ENCODE data around the gene RABL3.
"Not testable (repeated sequence)": the region's sequence is repeated elsewhere in the genome, so short reads cannot be mapped to it uniquely, and the experiment has no call there.

Gene RABL3

DNA sequence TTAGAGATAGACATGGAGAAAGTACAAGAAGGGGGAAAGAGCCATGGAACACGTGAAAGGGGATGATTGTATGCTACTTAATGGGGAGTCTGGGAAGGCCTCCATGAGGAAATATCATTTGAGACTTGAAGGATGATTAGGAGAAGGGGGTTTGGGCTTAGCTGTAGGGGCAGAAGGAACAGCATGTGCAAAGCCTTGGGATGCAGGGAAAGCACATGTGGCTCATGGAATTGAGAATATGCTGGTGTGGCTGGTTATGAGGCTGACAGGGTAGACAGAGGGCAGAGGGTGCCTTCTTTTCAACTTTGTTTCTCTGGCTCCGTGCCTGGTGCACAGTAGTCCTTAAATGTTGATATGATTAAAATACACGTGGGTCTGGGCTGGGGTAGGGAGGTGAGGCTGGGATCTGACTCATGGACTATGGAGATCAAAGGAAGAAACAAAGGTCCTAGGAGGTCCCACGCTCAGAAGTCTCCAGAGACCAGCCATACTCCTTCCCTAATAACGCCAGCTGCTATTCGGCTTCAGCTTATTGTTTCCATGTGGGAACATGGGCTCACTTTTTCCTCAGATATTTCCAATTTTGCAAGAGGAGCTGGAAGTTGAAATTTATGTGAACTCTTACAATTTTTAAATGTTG is 1.4 kb upstream of the RABL3 start:
- no peak for DNase-seq

DNA sequence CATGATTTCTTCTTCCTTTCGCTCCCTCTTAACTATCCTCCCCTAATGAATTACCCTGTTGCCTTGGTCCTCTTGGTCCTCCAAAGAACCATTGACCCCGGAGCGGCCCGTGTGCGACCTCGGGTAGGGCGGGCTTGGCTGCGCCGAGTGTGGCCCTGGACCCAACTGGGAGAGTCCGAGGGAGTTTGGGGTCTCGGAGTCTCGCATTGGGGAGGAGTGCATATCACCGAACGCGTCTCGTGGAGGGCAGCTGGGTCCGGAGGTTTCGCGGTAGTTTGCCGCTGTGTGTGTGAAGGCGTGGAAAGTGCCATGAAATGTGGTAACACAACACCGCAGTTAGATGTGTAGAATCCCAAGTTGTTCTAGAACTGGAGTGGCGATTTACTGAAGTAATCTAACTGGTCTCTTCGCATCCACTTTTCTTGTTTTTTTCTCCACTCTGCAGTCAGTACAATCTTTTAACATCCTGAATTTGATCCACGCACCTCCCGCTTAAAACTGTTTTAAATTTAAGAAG is 591 bp upstream of the RABL3 start:
- peak in 1 of 3 experiments; percentile 17 for DNase-seq

DNA sequence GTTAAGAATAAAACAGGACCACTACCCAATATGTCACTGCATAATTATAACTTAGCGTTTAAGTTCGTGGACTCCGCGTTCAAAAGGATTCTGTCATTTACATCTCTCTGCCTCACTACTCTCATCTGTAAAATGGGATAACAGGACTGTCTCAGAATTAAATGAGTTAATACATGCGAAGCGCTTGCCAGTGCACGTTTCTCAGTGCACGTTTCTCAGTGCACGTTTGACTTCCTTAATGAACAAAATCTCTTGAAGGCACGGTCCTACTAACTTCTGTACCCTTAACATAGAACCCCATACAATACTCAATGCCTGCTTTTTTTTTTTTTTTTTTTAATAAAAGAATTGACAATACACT is 499 bp downstream of the RABL3 start:
- no peak for DNase-seq

DNA sequence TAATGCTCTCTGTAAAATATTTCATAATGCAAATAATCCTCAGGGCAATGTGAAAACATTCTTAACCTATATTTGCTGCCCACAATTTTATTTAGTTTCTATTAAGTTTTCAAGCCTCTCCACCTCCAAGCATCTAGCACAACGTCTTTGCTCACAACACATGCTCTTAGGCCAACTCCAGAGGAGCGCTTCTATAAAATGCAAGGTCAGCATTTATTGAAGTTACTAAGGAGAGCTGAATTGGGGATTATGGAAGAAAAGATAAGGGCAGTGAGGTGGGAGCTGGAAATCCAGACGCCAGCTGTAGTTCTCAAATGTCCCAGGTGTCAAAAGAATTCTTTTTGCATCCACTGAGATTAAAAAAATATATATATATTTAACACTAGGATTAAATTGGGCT is 996 bp downstream of the RABL3 start:
- no peak for DNase-seq

DNA sequence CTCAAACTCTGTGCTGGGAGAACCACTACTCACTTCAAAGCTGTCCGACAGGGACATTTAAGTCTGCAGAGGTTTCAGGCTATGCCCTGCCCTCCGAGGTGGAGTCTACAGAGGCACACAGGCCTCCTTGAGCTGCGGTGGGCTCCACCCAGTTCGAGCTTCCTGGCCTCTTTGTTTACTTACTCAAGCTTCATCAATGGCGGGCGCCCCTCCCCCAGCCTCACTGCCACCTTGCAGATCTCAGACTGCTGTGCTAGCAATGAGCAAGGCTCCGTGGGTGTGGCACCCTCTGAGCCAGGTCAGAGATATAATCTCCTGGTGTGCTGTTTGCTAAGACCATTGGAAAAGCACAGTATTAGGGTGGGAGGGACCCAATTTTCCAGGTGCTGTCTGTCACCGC is 4.3 kb downstream of the RABL3 start:
- DNase-seq, result not testable (repeated sequence)

DNA sequence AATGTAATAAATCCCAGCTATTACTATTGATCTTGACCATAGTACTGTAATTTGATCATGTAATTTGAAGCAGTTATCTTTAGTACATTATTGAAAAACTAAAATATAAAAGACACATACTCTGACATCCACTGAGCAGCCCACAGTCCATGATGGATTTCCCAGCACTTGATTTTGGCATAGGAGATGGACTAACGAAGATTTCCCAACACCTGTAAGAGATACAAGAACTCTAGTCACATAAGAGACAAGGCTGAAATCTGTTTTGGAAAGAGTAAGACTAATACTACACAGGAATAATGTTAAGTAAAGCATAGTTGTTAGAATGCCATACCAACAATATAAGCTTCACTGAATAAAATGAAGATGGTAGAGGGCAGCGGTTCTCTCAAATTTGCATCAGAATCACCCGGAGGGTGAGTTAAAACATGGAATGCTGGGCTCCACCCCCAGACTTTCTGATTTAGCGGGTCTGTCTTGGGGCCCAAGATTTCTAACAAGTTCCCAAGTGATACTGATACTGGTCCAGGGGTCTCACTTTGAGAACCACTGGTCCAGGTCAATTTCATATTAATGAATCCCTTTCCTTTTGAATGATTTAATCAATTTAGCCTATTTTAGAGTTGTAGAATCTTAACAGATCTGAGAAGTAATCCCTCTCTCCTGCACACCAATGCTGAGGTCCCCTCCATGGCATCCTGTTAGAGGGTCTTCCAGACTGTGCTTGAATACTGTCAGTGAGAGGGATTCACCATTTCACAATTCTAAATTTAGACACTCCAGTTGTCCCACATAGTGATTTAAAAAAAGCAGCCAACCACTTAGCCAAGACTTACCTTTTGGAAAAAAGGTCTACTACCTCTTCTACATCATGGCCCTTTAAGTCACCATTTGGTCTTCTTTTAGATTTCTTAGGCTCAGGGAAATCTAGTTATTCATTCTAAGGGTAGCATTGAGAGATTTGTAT is 11.5 kb downstream of the RABL3 start:
- DNase-seq, result no peak

DNA sequence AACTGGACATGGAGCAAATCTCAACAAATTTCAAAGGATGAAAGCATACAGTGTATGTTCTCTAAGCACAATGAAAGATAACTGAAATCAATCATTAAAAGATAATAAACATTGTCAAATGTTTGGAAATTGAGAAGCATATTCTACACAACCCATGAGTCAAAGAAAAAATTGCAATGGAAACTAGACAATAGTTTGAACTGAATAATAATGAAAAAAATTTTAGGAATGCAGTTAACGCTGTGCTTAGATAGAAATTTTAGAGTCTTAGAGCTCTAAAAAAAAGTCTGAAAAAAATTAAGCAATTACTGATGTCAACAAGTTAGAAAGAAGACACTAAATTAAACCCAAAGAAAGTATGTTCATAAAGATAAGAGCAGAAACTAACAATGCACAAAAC is 15.5 kb downstream of the RABL3 start:
- no peak for DNase-seq

DNA sequence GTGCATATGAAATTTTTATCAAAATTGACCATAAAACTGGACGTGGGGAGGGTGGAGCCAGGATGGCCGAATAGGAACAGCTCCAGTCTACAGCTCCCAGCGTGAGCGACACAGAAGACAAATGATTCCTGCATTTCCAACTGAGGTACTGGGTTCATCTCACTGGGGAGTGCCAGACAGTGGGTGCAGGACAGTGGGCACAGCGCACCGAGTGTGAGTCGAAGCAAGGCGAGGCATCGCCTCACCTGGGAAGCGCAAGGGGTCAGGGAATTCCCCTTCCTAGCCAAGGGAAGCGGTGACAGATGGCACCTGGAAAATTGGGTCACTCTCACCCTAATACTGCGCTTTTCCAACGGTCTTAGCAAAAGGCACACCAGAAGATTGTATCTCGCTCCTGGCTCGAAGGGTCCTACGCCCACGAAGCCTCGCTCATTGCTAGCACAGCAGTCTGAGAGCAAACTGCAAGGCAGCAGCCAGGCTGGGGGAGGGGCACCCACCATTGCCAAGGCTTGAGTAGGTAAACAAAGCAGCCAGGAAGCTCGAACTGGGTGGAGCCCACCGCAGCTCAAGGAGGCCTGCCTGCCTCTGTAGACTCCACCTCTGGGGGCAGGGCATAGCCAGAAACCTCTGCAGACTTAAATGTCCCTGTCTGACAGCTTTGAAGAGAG is 23.0 kb downstream of the RABL3 start:
- DNase-seq, result peak in 1 of 3 experiments; percentile 11

DNA sequence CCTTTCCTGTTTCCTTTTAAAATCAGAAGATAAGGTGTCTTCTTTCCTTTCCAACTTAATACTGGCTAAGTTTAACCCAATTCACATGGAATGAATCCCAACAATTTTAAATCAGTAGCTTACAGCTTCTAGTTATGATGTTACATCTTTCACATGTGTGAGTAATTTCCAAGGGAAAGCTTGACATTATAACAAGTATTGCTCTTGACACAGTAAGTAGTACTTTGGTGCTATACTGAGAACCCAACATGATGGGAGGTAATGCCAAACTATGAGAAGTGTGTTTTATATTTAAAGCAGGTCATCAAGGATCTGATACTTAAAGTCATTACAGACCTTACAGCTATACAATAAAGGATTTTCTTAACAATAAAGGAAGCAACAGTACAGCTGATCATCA is 29.1 kb downstream of the RABL3 start:
- DNase-seq, result no peak

DNA sequence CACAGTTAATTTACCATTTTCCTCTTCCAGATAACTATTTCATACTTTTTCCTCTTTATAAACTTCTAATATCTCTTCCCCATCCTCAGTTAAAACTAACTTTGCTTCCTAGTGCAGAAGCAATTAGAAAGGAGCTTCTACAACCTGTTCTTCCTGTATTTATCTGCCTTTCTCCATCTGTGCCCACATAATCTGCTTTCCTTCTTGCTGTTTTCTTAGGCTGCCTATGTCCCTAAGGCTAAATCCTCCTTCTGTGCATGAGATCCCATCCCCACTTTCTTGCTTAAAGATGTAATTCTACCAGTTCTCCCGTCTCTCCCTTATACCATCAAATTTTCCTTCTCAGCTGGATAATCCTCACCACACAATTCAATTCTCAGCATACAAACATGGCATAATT is 31.9 kb downstream of the RABL3 start:
- no peak for DNase-seq

DNA sequence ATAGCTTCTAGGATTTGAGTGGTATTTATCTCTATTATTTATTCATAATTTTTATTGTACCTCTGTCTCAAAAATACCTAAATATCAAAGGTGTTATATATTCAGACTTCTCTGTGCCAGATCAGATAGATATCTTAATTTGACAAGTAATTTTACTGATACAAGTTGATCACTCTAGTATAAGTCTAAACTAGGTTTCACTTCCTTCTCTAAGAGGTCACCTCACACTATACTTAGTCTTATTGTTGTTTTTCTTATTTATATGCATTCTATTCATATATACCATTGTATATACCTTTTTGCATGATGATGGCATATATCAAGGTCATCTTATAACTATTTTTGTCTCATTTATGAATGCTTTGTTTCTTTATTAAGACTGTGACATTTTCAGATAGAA is 33.9 kb downstream of the RABL3 start:
- no peak for DNase-seq

DNA sequence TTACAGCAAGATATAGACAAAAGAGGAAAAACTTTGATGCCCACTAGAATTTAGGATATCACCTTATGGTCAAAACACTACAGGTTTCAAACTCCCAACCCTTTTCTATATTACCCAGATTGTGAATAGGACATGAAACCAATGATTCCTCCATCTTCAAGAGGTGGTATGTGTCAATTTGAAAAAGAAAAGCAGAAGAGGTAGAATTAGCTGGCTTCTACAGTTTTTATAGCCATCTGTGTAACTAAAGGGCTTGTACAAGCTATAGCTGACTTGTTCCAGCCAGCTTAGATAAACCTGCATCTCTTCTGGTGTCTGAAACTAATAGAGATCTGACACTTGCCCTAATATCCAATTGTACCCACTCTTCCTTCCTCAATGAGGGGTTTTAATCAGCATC is 35.4 kb downstream of the RABL3 start:
- no peak for DNase-seq

DNA sequence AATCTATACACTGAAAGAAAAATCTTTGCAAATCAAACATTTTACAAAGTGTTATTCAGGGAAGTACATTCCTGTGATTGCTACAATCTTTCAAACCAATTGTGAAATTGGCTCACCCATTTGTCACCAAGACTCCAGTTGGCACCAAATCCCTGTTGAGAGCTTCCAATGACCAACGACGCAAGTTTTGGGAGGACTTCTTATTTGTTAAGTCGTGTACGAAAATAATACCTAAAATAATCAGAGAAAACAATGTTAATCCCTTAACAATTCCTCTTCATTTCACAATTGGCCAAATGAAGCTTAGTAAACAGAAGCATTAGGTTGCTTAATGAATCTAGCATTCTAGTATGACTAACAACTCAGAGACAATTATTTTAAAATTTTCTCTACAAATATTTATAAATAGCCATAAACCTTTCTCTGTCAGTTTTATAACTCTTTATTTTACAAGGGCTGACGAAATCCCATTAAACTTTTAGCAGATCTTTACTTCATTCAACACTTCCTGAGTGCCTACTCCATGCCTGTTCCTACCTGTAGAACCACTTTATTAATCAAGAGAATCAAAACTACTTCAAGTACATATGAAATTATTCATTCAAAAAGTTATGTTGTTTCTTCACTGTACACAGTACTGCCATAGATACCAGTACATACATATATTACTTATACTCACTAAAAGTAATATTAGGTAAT is 36.3 kb downstream of the RABL3 start:
- DNase-seq, result no peak

DNA sequence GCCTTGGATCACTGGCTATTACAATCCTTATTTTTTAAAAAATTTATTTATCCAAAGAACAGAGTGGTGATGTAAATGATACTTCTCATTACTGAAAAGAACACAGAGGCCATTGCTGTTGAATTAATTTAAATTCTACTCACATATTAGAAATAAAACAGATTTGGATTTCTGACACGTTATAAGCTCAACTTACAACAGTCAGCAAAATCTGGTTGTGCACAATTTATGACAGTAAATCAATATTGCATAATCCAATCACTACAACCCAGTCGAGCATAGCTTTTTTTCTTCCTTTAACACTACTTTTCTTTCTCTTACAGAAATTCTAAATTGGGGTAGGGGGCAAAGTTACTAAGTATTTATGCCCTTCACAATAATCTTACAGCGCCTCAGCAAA is 43.0 kb downstream of the RABL3 start:
- no peak for DNase-seq

DNA sequence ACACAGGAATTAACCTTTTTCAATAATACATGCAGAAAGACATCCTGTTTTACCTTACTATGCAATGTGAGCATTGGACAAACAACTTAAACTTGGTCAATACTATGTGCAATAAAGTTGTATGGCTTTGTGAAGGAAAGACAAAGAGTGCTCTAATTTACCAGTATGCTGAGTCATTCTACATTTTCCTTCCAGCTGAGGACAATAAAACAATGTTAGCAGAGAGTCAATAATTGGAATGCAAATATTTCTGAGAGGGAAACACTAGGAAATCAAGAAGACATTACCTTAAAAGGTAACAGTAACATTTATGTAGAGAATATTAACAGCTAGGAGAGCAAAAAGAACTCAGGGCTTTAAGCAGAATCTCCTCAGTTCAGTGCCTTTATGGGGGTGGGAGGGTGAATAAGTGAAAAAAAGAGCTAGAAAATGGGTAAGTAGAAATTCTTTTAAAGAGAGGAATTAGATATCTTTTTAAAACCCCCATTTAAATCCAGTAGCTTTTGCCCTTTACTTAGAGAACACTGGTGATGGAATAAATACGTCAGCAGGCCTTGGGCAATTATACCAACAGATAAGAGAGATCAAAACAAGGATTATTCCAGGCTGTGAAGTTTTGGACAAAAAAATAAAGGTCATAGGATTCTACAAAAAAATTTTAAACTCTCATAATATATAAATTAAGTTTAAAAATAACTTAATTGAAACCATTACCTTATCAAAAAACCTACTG is 48.7 kb downstream of the RABL3 start:
- peak in 1 of 3 experiments; percentile 68 for DNase-seq

DNA sequence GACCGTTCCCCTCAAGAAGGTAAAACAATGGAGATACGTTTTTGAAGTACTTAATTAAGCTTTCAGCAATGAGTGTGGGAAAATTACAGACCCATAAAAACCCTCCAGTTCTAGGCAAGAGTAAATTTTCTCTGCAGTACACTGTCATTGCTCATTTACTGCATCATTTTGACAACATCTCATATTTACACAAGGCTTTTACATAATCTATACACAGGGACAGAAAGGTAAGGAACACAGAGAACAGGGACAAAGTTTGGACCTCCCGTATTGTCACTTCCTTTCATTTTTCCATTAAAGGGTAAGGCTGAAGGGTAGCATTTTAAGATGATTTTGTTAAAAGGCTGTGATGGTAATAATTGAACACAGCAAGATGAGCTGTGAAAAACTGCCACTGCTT is 52.9 kb downstream of the RABL3 start:
- peak in 2 of 3 experiments; percentile 32 to 77 for DNase-seq

DNA sequence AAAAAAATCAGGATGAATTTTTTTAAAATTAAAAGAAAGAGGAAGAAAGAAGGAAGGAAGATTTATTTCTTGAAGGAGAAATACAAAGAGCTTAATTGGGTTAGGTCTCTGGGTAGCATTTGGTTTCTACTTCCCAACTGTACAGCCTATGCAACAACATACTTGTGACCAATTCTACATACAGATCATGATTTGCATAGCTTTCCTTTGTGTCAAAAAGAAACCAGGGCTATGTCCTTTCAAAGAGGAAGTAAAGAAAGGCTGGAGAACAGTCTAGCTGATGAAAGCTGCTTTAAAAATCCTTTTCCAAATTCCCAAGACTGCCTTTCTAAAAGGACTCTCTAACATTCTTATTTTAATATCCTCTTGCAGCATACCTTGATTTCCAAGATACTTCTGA is 54.2 kb downstream of the RABL3 start:
- DNase-seq, result no peak

DNA sequence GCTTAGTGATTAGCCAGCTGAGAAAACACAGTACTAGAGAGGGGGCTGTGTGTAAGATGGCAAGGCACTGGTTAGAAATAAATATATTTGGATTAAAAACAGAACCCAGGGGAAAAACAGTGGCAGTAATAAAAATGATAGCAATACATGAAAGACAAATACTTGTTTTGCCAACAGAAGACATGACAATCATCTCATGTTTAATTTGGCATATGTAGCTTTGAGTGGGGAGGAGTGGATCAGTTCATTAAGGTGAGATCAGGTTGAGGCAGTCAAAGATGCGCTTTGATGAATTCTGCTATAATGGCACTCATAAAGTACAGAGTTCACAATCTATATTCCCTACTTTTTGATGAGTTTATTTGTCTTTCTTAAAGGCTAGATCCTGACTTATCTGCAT is 56.9 kb downstream of the RABL3 start:
- no peak for DNase-seq

DNA sequence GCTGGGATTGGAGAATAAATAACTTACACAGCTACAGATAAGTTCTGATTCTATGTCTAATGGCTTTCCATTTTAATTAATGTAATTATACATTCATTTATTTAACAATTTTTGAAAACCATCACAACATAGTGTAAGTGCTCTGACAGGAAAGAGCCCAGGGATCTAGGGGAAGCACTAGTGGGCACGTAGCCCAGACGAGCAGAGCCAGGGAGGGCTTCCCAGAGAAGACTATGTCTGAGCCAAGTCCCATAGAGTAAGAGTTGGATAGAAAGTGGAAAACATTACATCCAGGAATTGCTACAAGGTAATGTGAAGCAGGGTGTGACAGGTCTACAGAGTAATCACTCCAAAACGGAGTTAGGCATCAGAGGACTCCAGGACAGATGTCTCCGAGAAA is 57.4 kb downstream of the RABL3 start:
- DNase-seq, result no peak

DNA sequence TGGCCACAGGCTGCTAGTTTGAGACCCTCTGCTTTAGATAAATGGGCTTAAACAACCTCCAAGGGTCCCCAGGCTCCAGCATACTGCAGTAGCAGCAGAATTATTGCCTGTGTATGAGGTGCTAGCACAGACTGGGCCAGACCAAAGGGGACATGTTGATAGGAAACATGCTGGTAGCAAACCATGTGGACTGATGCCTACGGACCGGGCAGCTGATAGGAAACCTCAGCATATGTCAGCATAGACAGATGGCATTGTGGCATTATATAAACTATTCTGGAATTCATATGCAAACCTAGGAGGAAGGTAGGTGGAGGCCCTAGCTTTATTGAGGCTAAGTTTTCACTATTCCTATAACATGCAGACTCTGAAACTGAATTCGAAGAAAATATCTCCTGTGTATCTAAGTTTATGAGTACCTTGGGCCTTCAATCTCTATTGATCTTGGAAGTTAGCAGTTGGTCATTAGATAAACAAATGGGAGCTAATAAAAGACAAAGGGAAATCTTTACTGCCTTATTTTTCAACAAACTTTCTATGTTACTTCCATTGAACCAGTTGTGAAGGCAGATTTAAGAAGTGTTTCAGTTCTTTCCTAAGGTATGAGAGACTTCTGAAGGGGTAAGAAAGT is 58.5 kb downstream of the RABL3 start:
- DNase-seq, result no peak

DNA sequence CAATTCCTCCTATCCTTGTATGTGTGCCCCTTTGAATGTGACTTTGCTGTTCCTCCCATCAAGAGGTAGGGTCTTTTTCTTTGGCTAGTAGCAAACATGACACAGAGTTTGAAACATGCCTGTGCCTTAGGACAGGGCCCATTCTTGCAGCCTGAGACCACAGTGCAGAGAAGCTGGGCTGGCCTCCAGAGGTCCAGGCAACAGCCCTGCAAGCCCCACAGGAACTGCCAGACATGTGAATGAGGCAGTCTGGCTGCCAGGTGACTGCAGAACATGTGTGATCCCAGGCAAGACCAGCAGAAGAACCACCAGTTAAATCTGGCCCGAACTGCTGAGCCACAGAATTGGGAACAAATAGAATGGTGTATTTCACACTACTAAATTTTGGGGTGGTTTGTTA is 59.1 kb downstream of the RABL3 start:
- DNase-seq, result no peak

All from NCI-H1417 (cell line).